Body of pancreas (tissue), 4 donors: Measurements from ENCODE around the gene BDKRB1. TPM values are rescaled to one million over a fixed set of nuclear protein-coding genes. Genes with fewer than 3 reads are reported as not detected.

Source experiments
- ATAC-seq: fragments of 150-250 bp; one replicate; pipeline ENCODE4 v1.9.1; 2016
- DNase-seq, 4 donors: peaks; one replicate each; pipeline ENCODE4 v3.0.0-alpha.2; 2019
- H3K27ac ChIP-seq, 4 donors: fragments of 200-600 bp; sonication (generic); 1 replicate in 3 of 4; 2 replicates in 1 of 4; pipeline versions ENCODE4 v1.5.1 to v1.6.1; 2016 to 2019; ENCODE audit warnings: mild to moderate bottlenecking in 1 of 4, mixed read lengths in 1 of 4, moderate library complexity in 1 of 4
- H3K27me3 ChIP-seq, 2 donors: fragments of 200-600 bp; sonication (generic); one replicate each; pipeline ENCODE4 v1.6.0; 2016; ENCODE audit warnings: mild to moderate bottlenecking in 1 of 2
- H3K36me3 ChIP-seq, 2 donors: fragments of 200-600 bp; sonication (generic); replicated peaks in 1 of 2; 2 replicates each; pipeline ENCODE4 v1.5.1; 2016; ENCODE audit warnings: low read depth in 2 of 2; ENCODE audit not compliant: insufficient read depth in 1 of 2
- H3K4me1 ChIP-seq: fragments of 200-600 bp; sonication (generic); one replicate; pipeline ENCODE4 v1.6.0; 2016
- H3K4me3 ChIP-seq, 2 donors: fragments of 200-600 bp; sonication (generic); 1 replicate in 1 of 2; 2 replicates in 1 of 2; pipeline ENCODE4 v1.5.1; 2016 to 2019
- H3K9me3 ChIP-seq, 3 donors: fragments of 200-600 bp; sonication (generic); 1 replicate in 2 of 3; 2 replicates in 1 of 3; pipeline ENCODE4 v1.5.1; 2016
- POLR2A ChIP-seq, 3 donors: fragments of 450-650 bp; IDR thresholded peaks; one replicate each; pipeline ENCODE4 v1.6.1; 2016; ENCODE audit warnings: antibody characterized with exemption in 3 of 3, mild to moderate bottlenecking in 2 of 3
- WGBS, 2 donors: methylation state at CpG; one replicate each; pipeline ENCODE4 v1.1.5; 2017; 5-methylcytosine and 5-hydroxymethylcytosine counted together
- intact Hi-C: fragments of 100-400 bp; cut with DNase I; formaldehyde crosslinking; loops from one replicate; pipeline ENCODE4 v1.15.1; 2023
- total RNA-seq, 2 donors: library from RNA; depleted of rRNA; stranded (reverse); fragments of >200 nt; gene quantifications; one replicate each; pipeline ENCODE4 v1.1.0, GENCODE V29; 2016
- TF ChIP-seq, protein P1 (sequence below), 7 experiments: fragments of 450-650 bp in 4 of 7; fragments of 200-600 bp in 3 of 7; sonication (generic) in 3 of 7; IDR thresholded peaks; one replicate each; pipeline ENCODE4 v1.5.1; 2016 to 2019; ENCODE audit warnings: antibody characterized with exemption in 7 of 7

BDKRB1 gene
- total RNA-seq, 2 donors from 2014 or later = not detected

- ATAC-seq (no peak), DNase-seq (no peak)
- Histone ChIP-seq H3K27me3 (no peaks in the 10 kb centered on the region), H3K36me3 (peaks cover 0 to 18% of the 10 kb centered on the region in 2 donors), H3K9me3 (no peaks in the 10 kb centered on the region), H3K4me1 (peaks cover 13% of the 10 kb centered on the region), H3K27ac (no peak overlapping the region), H3K4me3 (no peak overlapping the region)
- intact Hi-C loops = no loop called here
- WGBS, 2 donors = 83 to 86% methylated on average over 1 of the region's 1 CpG
- TF ChIP-seq POLR2A (IDR thresholded peaks at IDR 0.05) = no peak
- TF ChIP-seq, protein P1, sequence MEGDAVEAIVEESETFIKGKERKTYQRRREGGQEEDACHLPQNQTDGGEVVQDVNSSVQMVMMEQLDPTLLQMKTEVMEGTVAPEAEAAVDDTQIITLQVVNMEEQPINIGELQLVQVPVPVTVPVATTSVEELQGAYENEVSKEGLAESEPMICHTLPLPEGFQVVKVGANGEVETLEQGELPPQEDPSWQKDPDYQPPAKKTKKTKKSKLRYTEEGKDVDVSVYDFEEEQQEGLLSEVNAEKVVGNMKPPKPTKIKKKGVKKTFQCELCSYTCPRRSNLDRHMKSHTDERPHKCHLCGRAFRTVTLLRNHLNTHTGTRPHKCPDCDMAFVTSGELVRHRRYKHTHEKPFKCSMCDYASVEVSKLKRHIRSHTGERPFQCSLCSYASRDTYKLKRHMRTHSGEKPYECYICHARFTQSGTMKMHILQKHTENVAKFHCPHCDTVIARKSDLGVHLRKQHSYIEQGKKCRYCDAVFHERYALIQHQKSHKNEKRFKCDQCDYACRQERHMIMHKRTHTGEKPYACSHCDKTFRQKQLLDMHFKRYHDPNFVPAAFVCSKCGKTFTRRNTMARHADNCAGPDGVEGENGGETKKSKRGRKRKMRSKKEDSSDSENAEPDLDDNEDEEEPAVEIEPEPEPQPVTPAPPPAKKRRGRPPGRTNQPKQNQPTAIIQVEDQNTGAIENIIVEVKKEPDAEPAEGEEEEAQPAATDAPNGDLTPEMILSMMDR (IDR thresholded peaks at IDR 0.05) = no peak
Observed at GRCh38 chr14:96287856-96288255, 31.8 kb downstream of the BDKRB1 start.

GRCh38 chr14:96294246-96294645 is 38.2 kb downstream of the BDKRB1 start:
- H3K36me3 ChIP-seq = peaks cover 0 to 17% of the 10 kb centered on the region in 2 donors
- no peaks in the 10 kb centered on the region for H3K4me1 ChIP-seq
- WGBS, 2 donors = 84% methylated on average over 7 of the region's 7 CpGs
- TF ChIP-seq, protein P1 (IDR thresholded peaks at IDR 0.05) = no peak
- TF ChIP-seq POLR2A (IDR thresholded peaks at IDR 0.05) = no peak
- H3K9me3 ChIP-seq = no peaks in the 10 kb centered on the region
- H3K27me3 ChIP-seq = no peaks in the 10 kb centered on the region
- intact Hi-C loops = no loop called here
- no peak overlapping the region for H3K4me3 ChIP-seq
- no peak for DNase-seq
- ATAC-seq = no peak
- H3K27ac ChIP-seq = no peak overlapping the region

DNA sequence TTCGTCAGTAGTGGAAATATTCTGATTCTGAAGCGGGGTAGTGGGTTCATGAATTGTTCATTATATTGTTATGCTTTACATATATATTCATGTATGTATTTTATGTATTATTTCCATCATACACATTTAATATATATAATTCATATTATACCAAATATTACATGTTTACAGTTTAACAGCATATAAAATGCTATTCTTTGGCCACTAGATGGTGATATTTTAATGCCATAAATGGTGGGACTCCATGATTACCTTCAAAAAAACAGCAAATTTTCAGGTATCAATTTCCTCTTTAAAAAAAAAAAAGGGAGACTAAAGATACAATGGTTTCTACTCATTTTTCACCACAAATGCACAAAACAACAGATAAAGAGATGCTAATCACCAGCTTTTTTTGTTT is 41.0 kb downstream of the BDKRB1 start:
- TF ChIP-seq, protein P1 (IDR thresholded peaks at IDR 0.05) = peak; percentile 30 to 57 (median 47)
- TF ChIP-seq POLR2A (IDR thresholded peaks at IDR 0.05) = no peak
- intact Hi-C loops = no loop called here

GRCh38 chr14:96297997-96298515 is 42.0 kb downstream of the BDKRB1 start:
- Histone ChIP-seq H3K9me3 (no peaks in the 10 kb centered on the region), H3K36me3 (peaks cover 10 to 13% of the 10 kb centered on the region in 2 donors), H3K4me3 (no peak overlapping the region), H3K4me1 (no peaks in the 10 kb centered on the region), H3K27ac (no peak overlapping the region), H3K27me3 (no peaks in the 10 kb centered on the region)
- no peak for TF ChIP-seq POLR2A (IDR thresholded peaks at IDR 0.05)
- TF ChIP-seq, protein P1 (IDR thresholded peaks at IDR 0.05) = no peak
- ATAC-seq (no peak), DNase-seq (no peak)
- WGBS, 2 donors = 89 to 94% methylated on average over 4 of the region's 4 CpGs
- intact Hi-C loops = no loop called here

More for the DNA sequence above, 41.0 kb downstream of the BDKRB1 start:
- DNase-seq (no peak), ATAC-seq (no peak)
- Histone ChIP-seq H3K4me3 (no peak overlapping the region), H3K27me3 (no peaks in the 10 kb centered on the region), H3K4me1 (no peaks in the 10 kb centered on the region), H3K9me3 (no peaks in the 10 kb centered on the region), H3K27ac (no peak overlapping the region), H3K36me3 (peaks cover 7 to 10% of the 10 kb centered on the region in 2 donors)
- WGBS, 2 donors = 94 to 96% methylated on average over 2 of the region's 2 CpGs

GRCh38 chr14:96299441-96299840 is 43.4 kb downstream of the BDKRB1 start:
- ATAC-seq (no peak), DNase-seq (no peak)
- 46 to 87% methylated on average over 3 of the region's 3 CpGs for WGBS, 2 donors
- Histone ChIP-seq H3K9me3 (no peaks in the 10 kb centered on the region), H3K4me1 (no peaks in the 10 kb centered on the region), H3K4me3 (no peak overlapping the region), H3K27ac (no peak overlapping the region), H3K27me3 (no peaks in the 10 kb centered on the region), H3K36me3 (peaks cover 10 to 21% of the 10 kb centered on the region in 2 donors)
- TF ChIP-seq POLR2A (IDR thresholded peaks at IDR 0.05) = no peak
- TF ChIP-seq, protein P1 (IDR thresholded peaks at IDR 0.05) = no peak
- intact Hi-C loops = no loop called here
